ENCODE measurements around the gene ARHGAP26. TPM values are rescaled to one million over a fixed set of nuclear protein-coding genes. Genes with fewer than 3 reads are reported as not detected.

Gene ARHGAP26
- total RNA-seq, 1 donor from 2014 or later = 8.9 TPM

- no peak for TF ChIP-seq CTCF (IDR thresholded peaks at IDR 0.05; ENCODE audit: unreplicated experiment)
- no peak for DNase-seq (ENCODE audit: low spot score in 2 of 2, unreplicated experiment in 2 of 2)
- Mint-ChIP-seq H3K4me1 (peaks cover 12% of the 10 kb centered on the region), H3K36me3 (no peaks in the 10 kb centered on the region), H3K27ac (no peak overlapping the region), H3K27me3 (ENCODE audit: low read depth) (no peaks in the 10 kb centered on the region), H3K4me3 (no peak overlapping the region), H3K9me3 (no peaks in the 10 kb centered on the region)
Observed at GRCh38 chr5:142748132-142748531, 22.0 kb upstream of the ARHGAP26 start.

GRCh38 chr5:142748568-142749249 is 21.5 kb upstream of the ARHGAP26 start:
- H3K36me3 Mint-ChIP-seq = no peaks in the 10 kb centered on the region
- no peaks in the 10 kb centered on the region for H3K27me3 Mint-ChIP-seq (ENCODE audit: low read depth)
- no peak for TF ChIP-seq CTCF (IDR thresholded peaks at IDR 0.05; ENCODE audit: unreplicated experiment)
- DNase-seq (ENCODE audit: low spot score in 2 of 2, unreplicated experiment in 2 of 2) = no peak
- no peak overlapping the region for H3K4me3 Mint-ChIP-seq
- H3K27ac Mint-ChIP-seq = no peak overlapping the region
- no peaks in the 10 kb centered on the region for H3K9me3 Mint-ChIP-seq
- H3K4me1 Mint-ChIP-seq = peaks cover 13% of the 10 kb centered on the region

- Mint-ChIP-seq H3K27ac (no peak overlapping the region), H3K27me3 (ENCODE audit: low read depth) (no peaks in the 10 kb centered on the region), H3K4me1 (peaks cover 8% of the 10 kb centered on the region), H3K4me3 (no peak overlapping the region), H3K9me3 (no peaks in the 10 kb centered on the region), H3K36me3 (no peaks in the 10 kb centered on the region)
- DNase-seq (ENCODE audit: low spot score in 2 of 2, unreplicated experiment in 2 of 2) = no peak
- TF ChIP-seq CTCF (IDR thresholded peaks at IDR 0.05; ENCODE audit: unreplicated experiment) = no peak
Observed at GRCh38 chr5:142749321-142749720, 20.9 kb upstream of the ARHGAP26 start.

GRCh38 chr5:142753116-142753631 is 17.0 kb upstream of the ARHGAP26 start:
- no peaks in the 10 kb centered on the region for H3K9me3 Mint-ChIP-seq
- peaks cover 8% of the 10 kb centered on the region for H3K4me1 Mint-ChIP-seq
- H3K36me3 Mint-ChIP-seq = no peaks in the 10 kb centered on the region
- TF ChIP-seq CTCF (IDR thresholded peaks at IDR 0.05; ENCODE audit: unreplicated experiment) = no peak
- DNase-seq (ENCODE audit: low spot score in 2 of 2, unreplicated experiment in 2 of 2) = no peak
- peak overlapping the region; percentile 17 for H3K27ac Mint-ChIP-seq
- H3K4me3 Mint-ChIP-seq = no peak overlapping the region
- no peaks in the 10 kb centered on the region for H3K27me3 Mint-ChIP-seq (ENCODE audit: low read depth)

GRCh38 chr5:142754031-142754430 is 16.1 kb upstream of the ARHGAP26 start:
- Mint-ChIP-seq H3K9me3 (no peaks in the 10 kb centered on the region), H3K4me3 (no peak overlapping the region), H3K27ac (no peak overlapping the region), H3K36me3 (no peaks in the 10 kb centered on the region), H3K4me1 (peaks cover 8% of the 10 kb centered on the region), H3K27me3 (ENCODE audit: low read depth) (no peaks in the 10 kb centered on the region)
- no peak for TF ChIP-seq CTCF (IDR thresholded peaks at IDR 0.05; ENCODE audit: unreplicated experiment)
- no peak for DNase-seq (ENCODE audit: low spot score in 2 of 2, unreplicated experiment in 2 of 2)

Data from mesothelial cell of epicardium (in vitro differentiated cells).